ENCODE measurements around the gene TNFSF12.

DNA sequence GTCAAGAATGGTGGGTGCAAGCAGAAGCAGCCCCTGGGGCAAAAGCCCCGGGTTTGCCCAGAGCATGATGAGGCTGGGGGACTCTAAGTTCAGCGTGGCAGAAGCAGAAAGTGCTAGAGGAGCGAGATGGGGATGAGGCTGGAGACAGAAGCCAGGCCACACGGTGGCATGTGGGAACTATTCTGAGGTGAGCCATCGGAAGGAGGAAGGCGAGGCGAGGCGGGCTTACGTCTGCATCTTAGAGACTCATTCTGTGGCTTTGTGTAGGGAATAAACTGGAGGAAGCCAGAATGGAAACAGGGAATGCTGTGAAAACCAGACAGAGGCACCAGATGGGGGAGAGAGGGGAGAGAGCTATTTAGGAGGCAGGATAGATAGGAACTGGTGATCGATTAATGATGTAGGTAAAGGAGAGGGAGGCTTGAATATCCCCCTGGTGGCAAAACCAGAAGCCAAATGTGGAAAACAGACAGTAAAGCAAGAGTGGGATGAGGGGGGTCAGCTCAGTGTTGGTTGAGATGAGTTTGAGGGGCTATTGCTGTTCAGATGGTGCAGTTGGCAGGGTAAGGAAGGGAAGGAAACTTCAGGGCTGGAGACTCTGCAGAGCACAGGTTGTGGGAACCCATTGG lies 6.6 kb downstream of the TNFSF12 start:
- no peak for TF ChIP-seq EZH2 (IDR thresholded peaks at IDR 0.05)
- no peak for TF ChIP-seq FOXP2 (optimal IDR thresholded peaks at IDR 0.05; ENCODE audit: control extremely low read depth, extremely low read length, insufficient read depth)
